ENCODE measurements around the gene IDE. TPM values are rescaled to one million over a fixed set of nuclear protein-coding genes. Genes with fewer than 3 reads are reported as not detected.
"Not testable (repeated sequence)": the region's sequence is repeated elsewhere in the genome, so short reads cannot be mapped to it uniquely, and the experiment has no call there.

The IDE gene
- total RNA-seq, 1 donor from 2014 or later = 29.1 TPM

- peak; percentile 20 for DNase-seq (ENCODE audit: low read depth)
Measured at GRCh38 chr10:92419740-92420545, 153.9 kb downstream of the IDE start.

DNA sequence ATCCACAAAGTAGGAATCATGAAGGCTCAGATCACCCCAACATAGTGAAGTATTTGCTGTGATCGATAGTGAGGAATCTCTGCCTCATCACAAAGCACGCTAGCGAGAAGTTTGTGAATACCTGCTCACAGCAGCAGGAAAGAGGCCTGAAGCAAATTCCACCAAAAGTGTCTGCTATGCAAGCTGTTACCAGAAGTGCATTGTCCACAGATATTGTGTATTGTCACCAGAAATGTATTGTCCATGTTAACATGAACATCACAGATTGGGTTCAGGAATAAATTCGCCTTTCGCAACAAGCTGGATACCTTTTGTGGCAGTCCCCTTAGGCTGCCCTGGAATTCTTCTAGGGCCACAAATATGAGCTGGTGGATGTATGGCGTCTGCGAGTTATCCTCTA is 155.0 kb downstream of the IDE start:
- DNase-seq (ENCODE audit: low read depth) = no peak

DNA sequence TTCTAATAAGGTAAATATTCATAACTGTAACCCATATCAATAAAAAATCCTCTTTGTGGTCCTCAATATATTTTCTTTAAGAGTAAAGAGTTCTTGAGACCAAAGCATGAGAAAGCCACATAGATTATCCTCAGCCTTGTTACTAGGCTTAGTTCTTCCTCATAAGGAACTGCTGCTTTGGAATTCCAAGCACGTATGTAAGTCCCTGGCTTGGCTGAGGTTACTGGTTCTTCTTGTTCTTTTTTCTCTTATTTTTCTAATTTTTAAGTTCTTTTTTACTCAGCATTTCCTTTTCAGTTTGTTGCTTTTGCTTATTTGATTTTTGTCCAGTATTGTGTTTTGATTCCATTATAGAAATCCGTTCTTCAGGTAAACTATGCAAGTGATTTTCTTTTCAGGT is 155.7 kb downstream of the IDE start:
- DNase-seq (ENCODE audit: low read depth) = no peak

DNA sequence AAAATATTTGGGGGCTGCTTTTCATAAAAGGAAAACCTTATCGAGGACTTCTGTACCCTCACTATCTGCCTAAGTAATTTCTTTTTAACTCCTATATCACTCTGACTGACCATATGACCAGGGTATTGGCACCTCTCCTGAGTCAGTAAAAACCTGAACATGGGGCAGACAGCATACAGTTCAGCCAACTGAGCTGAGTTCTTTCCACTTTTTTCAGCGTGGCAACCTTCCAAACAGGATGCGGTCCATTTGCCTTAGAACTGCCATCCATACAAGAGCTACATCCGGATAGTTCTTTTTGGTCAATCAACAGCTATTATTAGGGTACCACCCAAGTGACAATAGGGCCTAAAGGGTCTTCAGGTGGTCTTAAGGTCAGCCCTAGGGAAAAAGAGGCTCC is 160.4 kb downstream of the IDE start:
- DNase-seq (ENCODE audit: low read depth) = no peak

GRCh38 chr10:92413011-92413410 is 160.9 kb downstream of the IDE start:
- no peak for DNase-seq (ENCODE audit: low read depth)

- DNase-seq (ENCODE audit: low read depth) = no peak
Measured at GRCh38 chr10:92411406-92411805, 162.5 kb downstream of the IDE start.

DNA sequence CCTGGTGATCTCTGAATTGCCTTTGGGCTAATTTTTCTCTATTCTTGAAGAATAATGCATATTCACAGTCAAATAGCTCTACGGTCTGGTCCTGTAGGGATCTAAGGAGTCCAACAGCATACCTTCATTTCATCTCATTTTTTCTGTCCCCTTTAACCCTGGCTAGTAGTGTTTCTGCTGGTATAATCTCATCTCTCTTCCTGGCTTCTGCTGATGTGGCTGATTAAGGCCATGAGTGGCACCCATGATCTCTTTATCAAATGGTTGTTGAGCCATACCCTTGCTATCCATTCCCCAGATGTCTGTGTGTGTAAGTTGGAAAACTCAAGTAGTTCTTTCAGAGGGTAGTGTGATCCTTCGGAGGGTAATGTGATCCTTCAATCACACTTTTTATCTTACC is 163.4 kb downstream of the IDE start:
- no peak for DNase-seq (ENCODE audit: low read depth)

DNA sequence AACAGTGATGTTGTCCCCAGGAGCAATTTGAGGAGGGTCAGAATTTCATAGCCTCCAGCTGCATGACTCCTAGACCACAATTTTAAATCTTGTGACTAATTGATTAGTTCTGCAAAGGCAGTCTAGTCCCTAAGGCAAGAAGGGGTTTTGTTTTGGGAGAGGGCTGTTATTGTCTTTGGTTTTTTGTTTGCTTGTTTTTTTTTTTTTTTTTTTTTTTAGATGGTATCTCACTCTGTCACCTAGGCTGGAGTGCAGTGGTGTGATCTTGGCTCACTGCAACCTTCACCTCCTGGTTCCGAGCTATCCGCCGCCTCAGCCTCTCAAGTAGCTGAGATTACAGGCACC is 165.9 kb downstream of the IDE start:
- DNase-seq (ENCODE audit: low read depth) = no peak

- DNase-seq (ENCODE audit: low read depth) = no peak
Measured at GRCh38 chr10:92407305-92408016, 166.4 kb downstream of the IDE start.

DNA sequence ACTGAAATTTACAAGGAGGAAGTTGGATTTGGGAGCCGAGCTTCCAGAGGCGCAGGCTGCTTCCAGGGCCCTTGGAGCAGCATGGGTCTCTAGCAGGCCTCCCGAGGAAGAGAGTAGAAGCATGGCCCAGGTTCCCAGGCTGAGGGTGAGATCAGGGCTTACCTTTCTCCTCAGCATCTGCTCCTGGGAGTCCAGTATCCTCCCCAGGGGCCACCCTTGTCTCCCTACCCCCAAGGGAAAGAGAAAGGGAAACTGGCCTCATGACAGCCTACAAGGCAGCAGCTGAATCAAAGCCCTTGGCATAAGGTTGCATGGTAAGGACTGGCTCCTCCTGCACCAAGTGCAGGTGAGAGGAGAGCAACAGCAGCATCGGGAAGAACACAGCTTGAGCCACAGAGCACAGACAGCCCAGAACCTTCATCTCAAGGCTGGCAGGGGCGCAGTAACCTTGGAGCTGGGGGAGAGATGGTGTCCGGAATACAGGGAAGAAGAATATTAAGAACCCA is 168.4 kb downstream of the IDE start:
- no peak for DNase-seq (ENCODE audit: low read depth)

DNA sequence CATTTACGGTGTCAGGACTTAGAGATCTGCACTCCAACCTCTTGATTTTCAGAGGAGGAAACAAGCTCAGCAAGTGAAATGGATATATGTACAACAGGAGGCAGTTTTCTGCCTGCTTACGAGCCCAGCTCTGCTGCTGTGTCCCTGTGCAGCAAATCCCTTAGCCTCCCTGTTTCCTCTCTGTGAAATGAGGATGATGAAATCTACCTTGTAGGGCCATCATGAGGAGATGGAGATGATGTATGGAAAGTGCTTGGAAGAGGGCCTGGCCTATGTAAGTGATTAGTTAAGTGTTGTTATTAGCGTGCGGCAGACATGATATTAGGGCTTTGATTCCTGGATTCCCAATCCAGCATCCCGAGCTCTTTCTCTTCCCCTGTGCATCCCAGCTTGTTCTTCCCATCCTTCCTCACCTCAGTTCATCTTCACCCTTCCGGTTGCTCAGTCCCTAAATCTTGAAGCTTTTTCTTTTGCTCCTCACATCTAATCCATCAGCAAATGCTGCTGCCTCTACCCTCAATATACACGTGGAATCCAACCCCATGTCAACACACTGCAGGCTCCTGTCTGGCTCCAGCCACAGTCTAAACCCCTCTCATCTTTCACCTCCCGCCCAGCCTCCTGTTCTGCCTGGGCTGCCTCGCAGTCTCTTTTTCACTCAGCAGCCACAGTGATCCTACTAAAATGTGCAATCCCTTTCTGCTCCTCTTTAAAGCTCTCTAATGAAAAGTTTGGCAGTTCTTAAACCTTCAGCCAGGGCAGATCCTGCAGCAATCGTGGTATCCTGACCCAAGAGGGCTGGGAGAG is 169.1 kb downstream of the IDE start:
- no peak for DNase-seq (ENCODE audit: low read depth)

GRCh38 chr10:92402234-92402633 is 171.7 kb downstream of the IDE start:
- not testable (repeated sequence) for DNase-seq (ENCODE audit: low read depth)

Other genes starting within 250 kb of the IDE start
- 1.3 and 1.9 TPM in 2 replicates for gene KIF11, start 19.0 kb upstream of the IDE start, total RNA-seq
- 0.11 and 0.16 TPM in 2 replicates for gene HHEX, start 115.9 kb upstream of the IDE start, total RNA-seq

Measured in myocyte (in vitro differentiated cells).